Astrocyte (in vitro differentiated cells and primary cell): Measurements from ENCODE around the gene CKAP2.

ENCODE experiments used
- CTCF ChIP-seq: IDR thresholded peaks from 2 replicates; pipeline ENCODE4 v1.5.1; 2011; ENCODE audit warnings: low read depth, mild to moderate bottlenecking, inconsistent platforms, low read length, moderate library complexity; ENCODE audit not compliant: insufficient read depth
- EZH2 ChIP-seq: IDR thresholded peaks from 2 replicates; pipeline ENCODE4 v1.6.1; 2012; ENCODE audit warnings: mild to moderate bottlenecking, low read length, inconsistent platforms; ENCODE audit not compliant: insufficient read depth

- TF ChIP-seq CTCF: peak; percentile 90
- TF ChIP-seq EZH2: no peak
Observed at GRCh38 chr13:52450012-52450792, 5.1 kb upstream of the CKAP2 start, which contains the start of gene VPS36.
